BLaER1 treated with 17β-estradiol and CSF1 and Interleukin-3, amounts not matched to agents 10 nM and 100 nM (cell line): ENCODE data around the gene DYDC1.

Experiments
- H3K27ac ChIP-seq, 11 experiments: shearing (Covaris generic); formaldehyde crosslinking; 2 replicates each; pipeline ENCODE4 v1.8.1; 2022
- H3K27me3 ChIP-seq, 11 experiments: shearing (Covaris generic); formaldehyde crosslinking; 2 replicates each; pipeline ENCODE4 v1.8.1; 2022
- H3K36me3 ChIP-seq, 11 experiments: shearing (Covaris generic); formaldehyde crosslinking; 2 replicates each; pipeline ENCODE4 v1.8.1; 2022
- H3K4me1 ChIP-seq, 10 experiments: shearing (Covaris generic); formaldehyde crosslinking; 2 replicates each; pipeline ENCODE4 v1.8.1; 2022
- H3K4me2 ChIP-seq, 11 experiments: shearing (Covaris generic); formaldehyde crosslinking; 2 replicates each; pipeline ENCODE4 v1.8.1; 2022
- H3K4me3 ChIP-seq, 10 experiments: shearing (Covaris generic); formaldehyde crosslinking; 2 replicates each; pipeline ENCODE4 v1.8.1; 2022
- H3K9ac ChIP-seq, 11 experiments: shearing (Covaris generic); formaldehyde crosslinking; 2 replicates each; pipeline ENCODE4 v1.8.1; 2022
- H3K9me3 ChIP-seq, 11 experiments: shearing (Covaris generic); formaldehyde crosslinking; replicated peaks in 1 of 11; 2 replicates each; pipeline ENCODE4 v1.8.1; 2022
- H4K20me1 ChIP-seq, 11 experiments: shearing (Covaris generic); formaldehyde crosslinking; 2 replicates each; pipeline ENCODE4 v1.8.1; 2022
- Cebpa-rat ChIP-seq, 11 experiments: shearing (Covaris generic); IDR thresholded peaks; 2 replicates each; pipeline ENCODE4 v1.8.1; 2022

The DYDC1 gene

GRCh38 chr10:80356989-80357850, 665 bp upstream of the DYDC1 start:
- Histone ChIP-seq H3K36me3 (no peaks in the 10 kb centered on the region), H3K4me3 (peak overlapping the region; percentile 48 to 71 (median 62)), H3K27ac (peak overlapping the region in 4 of 11 experiments; percentile 21 to 44 (median 29); a peak in 3 of 22 replicates), H3K4me1 (peaks cover 0 to 16% (median 13%) of the 10 kb centered on the region in 10 experiments; a peak in 16 of 20 replicates), H3K9ac (peak overlapping the region; percentile 24 to 68 (median 54); a peak in 19 of 22 replicates), H4K20me1 (no peaks in the 10 kb centered on the region), H3K4me2 (peak overlapping the region; percentile 80 to 98 (median 95)), H3K9me3 (peaks cover 5 to 23% (median 15%) of the 10 kb centered on the region in 11 experiments; a peak in 18 of 22 replicates), H3K27me3 (peaks cover 23 to 30% (median 28%) of the 10 kb centered on the region in 11 experiments)
- no peak for TF ChIP-seq Cebpa-rat (IDR thresholded peaks at IDR 0.05)

DNA sequence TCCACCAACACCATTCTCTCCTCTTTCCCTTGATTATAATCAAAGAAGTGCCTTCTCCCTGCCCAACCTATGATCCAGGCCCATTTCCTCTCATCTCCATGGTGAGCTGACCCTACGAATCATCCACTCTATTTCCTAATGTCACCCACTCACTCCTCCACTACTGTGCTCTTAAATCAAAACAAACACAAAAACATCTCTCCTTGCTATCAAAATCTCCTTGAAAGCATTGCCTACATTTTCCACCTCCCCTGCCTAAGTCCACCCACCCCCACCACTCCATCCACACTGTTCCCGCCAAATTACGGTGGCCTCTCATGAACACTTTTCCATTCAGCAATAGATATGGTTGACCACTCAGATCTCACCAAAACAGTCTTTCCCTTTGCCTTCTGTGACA, 5.3 kb downstream of the DYDC1 start:
- Histone ChIP-seq H3K27ac (peak overlapping the region in 9 of 11 experiments; percentile 4 to 87 (median 72); a peak in 16 of 22 replicates), H3K9me3 (peaks cover 0 to 24% (median 11%) of the 10 kb centered on the region in 11 experiments; a peak in 11 of 22 replicates), H4K20me1 (no peaks in the 10 kb centered on the region), H3K9ac (peak overlapping the region in 4 of 11 experiments; percentile 19 to 56 (median 40); a peak in 4 of 22 replicates), H3K4me2 (peak overlapping the region; percentile 63 to 77 (median 71)), H3K4me1 (peaks cover 21 to 31% (median 27%) of the 10 kb centered on the region in 10 experiments), H3K36me3 (no peaks in the 10 kb centered on the region), H3K4me3 (peak overlapping the region in 1 of 10 experiments; percentile 25; a peak in 1 of 20 replicates), H3K27me3 (peaks cover 5 to 13% (median 8%) of the 10 kb centered on the region in 11 experiments)
- no peak for TF ChIP-seq Cebpa-rat (IDR thresholded peaks at IDR 0.05)

- Histone ChIP-seq H3K9ac (peak overlapping the region in 6 of 11 experiments; percentile 10 to 56 (median 30); a peak in 4 of 22 replicates), H3K9me3 (peaks cover 0 to 24% (median 11%) of the 10 kb centered on the region in 11 experiments; a peak in 11 of 22 replicates), H3K4me2 (peak overlapping the region; percentile 63 to 77 (median 71)), H3K4me3 (peak overlapping the region in 1 of 10 experiments; percentile 25; a peak in 1 of 20 replicates), H4K20me1 (no peaks in the 10 kb centered on the region), H3K27me3 (peaks cover 0 to 3% (median 0%) of the 10 kb centered on the region in 11 experiments; a peak in 1 of 22 replicates), H3K36me3 (no peaks in the 10 kb centered on the region), H3K27ac (peak overlapping the region in 8 of 11 experiments; percentile 32 to 87 (median 72); a peak in 16 of 22 replicates), H3K4me1 (peaks cover 21 to 28% (median 26%) of the 10 kb centered on the region in 10 experiments)
- TF ChIP-seq Cebpa-rat (IDR thresholded peaks at IDR 0.05): no peak
These were observed 6.3 kb downstream of the DYDC1 start for GRCh38 chr10:80350251-80350650.

DNA sequence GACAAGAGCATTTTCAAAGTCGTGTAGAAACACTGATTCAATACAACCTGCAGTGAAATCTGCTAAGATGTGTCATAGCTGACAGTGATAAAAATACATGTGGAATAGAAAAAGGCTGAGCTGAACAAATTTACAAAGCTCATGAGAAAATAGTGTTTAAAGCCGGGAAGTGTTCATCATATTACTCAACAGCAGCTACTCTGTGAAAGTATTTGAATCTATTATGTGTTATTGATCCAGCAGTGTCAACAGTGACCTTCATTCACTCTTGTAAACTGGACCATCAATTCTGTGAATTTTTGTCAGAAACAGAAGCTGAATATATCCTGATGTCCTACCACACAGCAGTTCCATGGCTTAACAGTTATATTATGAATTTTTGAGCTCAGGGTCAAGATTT, 11.6 kb downstream of the DYDC1 start:
- H3K4me1 ChIP-seq: peaks cover 3 to 7% (median 5%) of the 10 kb centered on the region in 10 experiments
- no peaks in the 10 kb centered on the region for H4K20me1 ChIP-seq
- no peak overlapping the region for H3K9ac ChIP-seq
- no peak overlapping the region for H3K4me3 ChIP-seq
- no peaks in the 10 kb centered on the region for H3K36me3 ChIP-seq
- H3K9me3 ChIP-seq: peaks cover 0 to 21% (median 11%) of the 10 kb centered on the region in 11 experiments; a peak in 12 of 22 replicates
- no peak for TF ChIP-seq Cebpa-rat (IDR thresholded peaks at IDR 0.05)
- H3K4me2 ChIP-seq: no peak overlapping the region
- no peaks in the 10 kb centered on the region for H3K27me3 ChIP-seq
- no peak overlapping the region for H3K27ac ChIP-seq

GRCh38 chr10:80344276-80344675, 12.3 kb downstream of the DYDC1 start:
- peaks cover 0 to under 1% (median 0%) of the 10 kb centered on the region in 10 experiments; a peak in 4 of 20 replicates for H3K4me1 ChIP-seq
- H3K9ac ChIP-seq: no peak overlapping the region
- no peaks in the 10 kb centered on the region for H4K20me1 ChIP-seq
- no peaks in the 10 kb centered on the region for H3K27me3 ChIP-seq
- H3K27ac ChIP-seq: no peak overlapping the region
- no peak for TF ChIP-seq Cebpa-rat (IDR thresholded peaks at IDR 0.05)
- H3K4me3 ChIP-seq: no peak overlapping the region
- H3K4me2 ChIP-seq: no peak overlapping the region
- peaks cover 0 to 21% (median 11%) of the 10 kb centered on the region in 11 experiments; a peak in 12 of 22 replicates for H3K9me3 ChIP-seq
- no peaks in the 10 kb centered on the region for H3K36me3 ChIP-seq

GRCh38 chr10:80333983-80334382, 22.6 kb downstream of the DYDC1 start:
- Histone ChIP-seq H3K9me3 (peaks cover 0 to 7% (median 0%) of the 10 kb centered on the region in 11 experiments; a peak in 2 of 22 replicates), H3K36me3 (no peaks in the 10 kb centered on the region), H3K4me2 (no peak overlapping the region), H3K9ac (no peak overlapping the region), H3K27me3 (no peaks in the 10 kb centered on the region), H3K27ac (no peak overlapping the region), H4K20me1 (no peaks in the 10 kb centered on the region), H3K4me1 (no peaks in the 10 kb centered on the region), H3K4me3 (no peak overlapping the region)
- TF ChIP-seq Cebpa-rat (IDR thresholded peaks at IDR 0.05): no peak

- no peaks in the 10 kb centered on the region for H4K20me1 ChIP-seq
- no peak for TF ChIP-seq Cebpa-rat (IDR thresholded peaks at IDR 0.05)
These were observed 31.6 kb downstream of the DYDC1 start for GRCh38 chr10:80324891-80325364.

GRCh38 chr10:80324086-80324485, 32.5 kb downstream of the DYDC1 start:
- Histone ChIP-seq H4K20me1 (no peaks in the 10 kb centered on the region), H3K27ac (peak overlapping the region in 2 of 11 experiments; percentile 5 to 30; a peak in 2 of 22 replicates), H3K9ac (no peak overlapping the region), H3K9me3 (peaks cover 0 to 4% (median 0%) of the 10 kb centered on the region in 11 experiments; a peak in 1 of 22 replicates), H3K4me2 (peak overlapping the region; percentile 13 to 61 (median 46); a peak in 19 of 22 replicates), H3K4me3 (no peak overlapping the region), H3K36me3 (no peaks in the 10 kb centered on the region), H3K4me1 (peaks cover 12 to 24% (median 19%) of the 10 kb centered on the region in 10 experiments), H3K27me3 (no peaks in the 10 kb centered on the region)
- TF ChIP-seq Cebpa-rat (IDR thresholded peaks at IDR 0.05): no peak

More at GRCh38 chr10:80324891-80325364, 31.6 kb downstream of the DYDC1 start:
- Histone ChIP-seq H3K4me2 (no peak overlapping the region), H3K9ac (no peak overlapping the region), H3K27me3 (no peaks in the 10 kb centered on the region), H3K4me3 (no peak overlapping the region), H3K27ac (no peak overlapping the region), H3K36me3 (no peaks in the 10 kb centered on the region), H3K4me1 (peaks cover 12 to 24% (median 19%) of the 10 kb centered on the region in 10 experiments), H3K9me3 (peaks cover 0 to 4% (median 0%) of the 10 kb centered on the region in 11 experiments; a peak in 1 of 22 replicates)
